Measurements from ENCODE around the gene SIM1. TPM values are rescaled to one million over a fixed set of nuclear protein-coding genes. Genes with fewer than 3 reads are reported as not detected.
"Not testable (repeated sequence)": the region's sequence is repeated elsewhere in the genome, so short reads cannot be mapped to it uniquely, and the experiment has no call there.

The SIM1 gene
- total RNA-seq, 2 experiments from 2014 or later: not detected

- H3K9me3 Mint-ChIP-seq: no peaks in the 10 kb centered on the region
- intact Hi-C loops (cut with micrococcal nuclease): no loop called here
- no peak overlapping the region for H3K4me3 Mint-ChIP-seq
- ChIA-PET CTCF (no interaction called here), POLR2A (no interaction called here)
- DNase-seq: no peak
- H3K27me3 Mint-ChIP-seq: no peaks in the 10 kb centered on the region
- H3K27ac Mint-ChIP-seq: no peak overlapping the region
- no peaks in the 10 kb centered on the region for H3K36me3 Mint-ChIP-seq
- H3K4me1 Mint-ChIP-seq (ENCODE audit: low read depth): no peaks in the 10 kb centered on the region
Observed at GRCh38 chr6:100379386-100379785, 85.3 kb downstream of the SIM1 start.

GRCh38 chr6:100378576-100378975, 86.1 kb downstream of the SIM1 start:
- Mint-ChIP-seq H3K27ac (no peak overlapping the region), H3K9me3 (no peaks in the 10 kb centered on the region), H3K4me3 (no peak overlapping the region), H3K27me3 (no peaks in the 10 kb centered on the region), H3K4me1 (ENCODE audit: low read depth) (no peaks in the 10 kb centered on the region), H3K36me3 (no peaks in the 10 kb centered on the region)
- CTCF ChIA-PET: no interaction called here
- intact Hi-C loops (cut with micrococcal nuclease): no loop called here
- POLR2A ChIA-PET: no interaction called here
- DNase-seq: no peak

- POLR2A ChIA-PET: no interaction called here
- no peak overlapping the region for H3K27ac Mint-ChIP-seq
- H3K36me3 Mint-ChIP-seq: no peaks in the 10 kb centered on the region
- H3K27me3 Mint-ChIP-seq: no peaks in the 10 kb centered on the region
- intact Hi-C loops (cut with micrococcal nuclease): no loop called here
- no peaks in the 10 kb centered on the region for H3K4me1 Mint-ChIP-seq (ENCODE audit: low read depth)
- H3K9me3 Mint-ChIP-seq: no peaks in the 10 kb centered on the region
- CTCF ChIA-PET: no interaction called here
- no peak overlapping the region for H3K4me3 Mint-ChIP-seq
- no peak for DNase-seq
Observed at GRCh38 chr6:100376103-100376502, 88.6 kb downstream of the SIM1 start.

GRCh38 chr6:100372326-100373091, 92.2 kb downstream of the SIM1 start:
- CTCF ChIA-PET: no interaction called here

GRCh38 chr6:100371591-100371990, 93.1 kb downstream of the SIM1 start:
- H3K27me3 Mint-ChIP-seq: no peaks in the 10 kb centered on the region
- H3K4me1 Mint-ChIP-seq (ENCODE audit: low read depth): no peaks in the 10 kb centered on the region
- intact Hi-C loops (cut with micrococcal nuclease): loop anchor here (2.0 kb wide), 1 partner anchor 13 kb away; no protein-coding TSS in a partner anchor
- no peak for DNase-seq
- CTCF ChIA-PET: no interaction called here
- POLR2A ChIA-PET: no interaction called here
- no peak overlapping the region for H3K27ac Mint-ChIP-seq
- no peaks in the 10 kb centered on the region for H3K36me3 Mint-ChIP-seq
- H3K4me3 Mint-ChIP-seq: no peak overlapping the region
- H3K9me3 Mint-ChIP-seq: no peaks in the 10 kb centered on the region

More at GRCh38 chr6:100372326-100373091, 92.2 kb downstream of the SIM1 start:
- intact Hi-C loops (cut with micrococcal nuclease): no loop called here
- H3K27me3 Mint-ChIP-seq: no peaks in the 10 kb centered on the region
- no peak overlapping the region for H3K4me3 Mint-ChIP-seq
- H3K4me1 Mint-ChIP-seq (ENCODE audit: low read depth): no peaks in the 10 kb centered on the region
- H3K36me3 Mint-ChIP-seq: no peaks in the 10 kb centered on the region
- DNase-seq: no peak
- H3K27ac Mint-ChIP-seq: no peak overlapping the region
- POLR2A ChIA-PET: no interaction called here
- H3K9me3 Mint-ChIP-seq: no peaks in the 10 kb centered on the region

- CTCF ChIA-PET: no interaction called here
- intact Hi-C loops (cut with micrococcal nuclease): loop anchor here (2.0 kb wide), 1 partner anchor 15 kb away; no protein-coding TSS in a partner anchor
- Mint-ChIP-seq H3K4me3 (no peak overlapping the region), H3K36me3 (no peaks in the 10 kb centered on the region), H3K4me1 (ENCODE audit: low read depth) (no peaks in the 10 kb centered on the region), H3K27me3 (no peaks in the 10 kb centered on the region), H3K27ac (no peak overlapping the region), H3K9me3 (no peaks in the 10 kb centered on the region)
- no peak for DNase-seq
- POLR2A ChIA-PET: no interaction called here
Observed at GRCh38 chr6:100370265-100370664, 94.5 kb downstream of the SIM1 start.

GRCh38 chr6:100366419-100366818, 98.3 kb downstream of the SIM1 start:
- no peak overlapping the region for H3K4me3 Mint-ChIP-seq
- no peaks in the 10 kb centered on the region for H3K9me3 Mint-ChIP-seq
- intact Hi-C loops (cut with micrococcal nuclease): no loop called here
- no peak overlapping the region for H3K27ac Mint-ChIP-seq
- ChIA-PET POLR2A (no interaction called here), CTCF (no interaction called here)
- H3K36me3 Mint-ChIP-seq: no peaks in the 10 kb centered on the region
- DNase-seq: no peak
- H3K4me1 Mint-ChIP-seq (ENCODE audit: low read depth): no peaks in the 10 kb centered on the region
- H3K27me3 Mint-ChIP-seq: no peaks in the 10 kb centered on the region

GRCh38 chr6:100363651-100364050, 101.1 kb downstream of the SIM1 start:
- no peak for DNase-seq
- no peaks in the 10 kb centered on the region for H3K9me3 Mint-ChIP-seq
- no peaks in the 10 kb centered on the region for H3K4me1 Mint-ChIP-seq (ENCODE audit: low read depth)
- no peaks in the 10 kb centered on the region for H3K36me3 Mint-ChIP-seq
- H3K4me3 Mint-ChIP-seq: no peak overlapping the region
- no peak overlapping the region for H3K27ac Mint-ChIP-seq
- ChIA-PET CTCF (no interaction called here), POLR2A (no interaction called here)
- intact Hi-C loops (cut with micrococcal nuclease): no loop called here
- no peaks in the 10 kb centered on the region for H3K27me3 Mint-ChIP-seq

GRCh38 chr6:100354736-100355641, 109.7 kb downstream of the SIM1 start:
- CTCF ChIA-PET; intact Hi-C loops (cut with micrococcal nuclease); H3K27ac Mint-ChIP-seq; H3K4me3 Mint-ChIP-seq; POLR2A ChIA-PET; H3K36me3 Mint-ChIP-seq; H3K9me3 Mint-ChIP-seq; H3K27me3 Mint-ChIP-seq; DNase-seq; H3K4me1 Mint-ChIP-seq (ENCODE audit: low read depth): not testable (repeated sequence)

GRCh38 chr6:100353276-100354015, 111.3 kb downstream of the SIM1 start:
- H3K9me3 Mint-ChIP-seq: no peaks in the 10 kb centered on the region
- CTCF ChIA-PET: no interaction called here
- H3K27ac Mint-ChIP-seq: no peak overlapping the region
- no peak overlapping the region for H3K4me3 Mint-ChIP-seq
- no peaks in the 10 kb centered on the region for H3K4me1 Mint-ChIP-seq (ENCODE audit: low read depth)
- POLR2A ChIA-PET: no interaction called here
- no peaks in the 10 kb centered on the region for H3K36me3 Mint-ChIP-seq
- no peak for DNase-seq
- intact Hi-C loops (cut with micrococcal nuclease): no loop called here
- H3K27me3 Mint-ChIP-seq: no peaks in the 10 kb centered on the region

- Mint-ChIP-seq H3K27ac (no peak overlapping the region), H3K4me1 (ENCODE audit: low read depth) (no peaks in the 10 kb centered on the region), H3K9me3 (no peaks in the 10 kb centered on the region), H3K36me3 (no peaks in the 10 kb centered on the region), H3K27me3 (no peaks in the 10 kb centered on the region), H3K4me3 (no peak overlapping the region)
- CTCF ChIA-PET: no interaction called here
- intact Hi-C loops (cut with micrococcal nuclease): no loop called here
- POLR2A ChIA-PET: no interaction called here
- DNase-seq: no peak
Observed at GRCh38 chr6:100350139-100350538, 114.6 kb downstream of the SIM1 start.

GRCh38 chr6:100349366-100349765, 115.4 kb downstream of the SIM1 start:
- no peak for DNase-seq
- Mint-ChIP-seq H3K27ac (no peak overlapping the region), H3K4me1 (ENCODE audit: low read depth) (no peaks in the 10 kb centered on the region), H3K36me3 (no peaks in the 10 kb centered on the region), H3K27me3 (no peaks in the 10 kb centered on the region), H3K4me3 (no peak overlapping the region), H3K9me3 (no peaks in the 10 kb centered on the region)
- intact Hi-C loops (cut with micrococcal nuclease): no loop called here
- ChIA-PET CTCF (no interaction called here), POLR2A (no interaction called here)

Measured in activated CD4-positive, alpha-beta memory T cell treated with anti-CD3 and anti-CD28 coated beads for 36 hours (primary cell).